ENCODE results near the gene FBXO17. TPM values are rescaled to one million over a fixed set of nuclear protein-coding genes. Genes with fewer than 3 reads are reported as not detected.

FBXO17 gene
- total and polyA plus RNA-seq, 2 of the 13 experiments (the other 11 are each of a cell fraction or from before 2014, with no cell fraction given), result 22.1 to 58.7 TPM

- TF ChIP-seq E2F2 (CRISPR knock-in tag; IDR thresholded peaks at IDR 0.05; ENCODE audit: borderline replicate concordance) (no peak), TCF7L2 (IDR thresholded peaks at IDR 0.05; ENCODE audit: low read depth, low read length) (no peak), IKZF1 (IDR thresholded peaks at IDR 0.05) (no peak), HMGXB4 (CRISPR knock-in tag; IDR thresholded peaks at IDR 0.05; ENCODE audit: borderline replicate concordance in 1 of 2, low read depth in 1 of 2) (0 out of 4 replicates have a peak, but pooled peaks of 1 of the 2 experiments have one; percentile 36), ZNF619 (CRISPR knock-in tag; IDR thresholded peaks at IDR 0.05) (no peak), ZNF710 (CRISPR knock-in tag; IDR thresholded peaks at IDR 0.05; ENCODE audit: borderline replicate concordance) (no peak), THAP11 (CRISPR knock-in tag; IDR thresholded peaks at IDR 0.05) (0 out of 2 replicates have a peak, but pooled peaks have one; percentile 35), TFDP1 (CRISPR knock-in tag; IDR thresholded peaks at IDR 0.05; ENCODE audit: borderline replicate concordance) (no peak; the same call in 1 of the 2 replicates), KLF6 (CRISPR knock-in tag; IDR thresholded peaks at IDR 0.05) (0 out of 2 replicates have a peak, but pooled peaks have one; percentile 20), ATF3 (CRISPR knock-in tag; IDR thresholded peaks at IDR 0.05) (no peak), NCOA5 (CRISPR knock-in tag; IDR thresholded peaks at IDR 0.05) (no peak), MAFK (conservative IDR thresholded peaks at IDR 0.05 in 1 of 2, IDR thresholded peaks at IDR 0.05 in 1 of 2; ENCODE audit: low read length in 2 of 2) (no peak), ZFYVE20 (CRISPR knock-in tag; IDR thresholded peaks at IDR 0.05; ENCODE audit: borderline replicate concordance, low read depth) (no peak), TFE3 (CRISPR knock-in tag; IDR thresholded peaks at IDR 0.05) (no peak), PCBP1 (IDR thresholded peaks at IDR 0.05; ENCODE audit: borderline replicate concordance, low read depth, low read length) (no peak), ETS1 (CRISPR knock-in tag; IDR thresholded peaks at IDR 0.05) (no peak), SMC3 (IDR thresholded peaks at IDR 0.05; ENCODE audit: low read length) (no peak), ZSCAN22 (CRISPR knock-in tag; IDR thresholded peaks at IDR 0.05) (no peak), ZNF30 (CRISPR knock-in tag; IDR thresholded peaks at IDR 0.05) (no peak)
Observed at GRCh38 chr19:38952395-38953165, 23.0 kb downstream of the FBXO17 start (continued).
